GM12878 (cell line): Measurements from ENCODE around the gene SMG6. TPM values are rescaled to one million over a fixed set of nuclear protein-coding genes. Genes with fewer than 3 reads are reported as not detected.

Experiments used
- ATAC-seq: fragments of 200-7000 bp; cut with Tn5 transposase; 3 replicates; pipeline ENCODE4 v1.9.1; 2020; ENCODE audit warnings: mild to moderate bottlenecking, moderate library complexity
- BruUV-seq: library from RNA; stranded (reverse); fragments of 400-500 nt; replicated peaks from 2 replicates; lab custom pipeline; 2021; lab: Mats Ljungman, UMichigan
- CTCF ChIA-PET: fragments of 300-600 bp; sonication (Branson Sonifier 250); formaldehyde crosslinking; extraction: SDS; loops from one replicate; lab custom pipeline; 2021; ENCODE audit warnings: inconsistent platforms; lab: Yijun Ruan, JAX
- POLR2A ChIA-PET: fragments of 350-600 bp; formaldehyde crosslinking; extraction: SDS; loops from one replicate; lab custom pipeline; 2021; ENCODE audit warnings: inconsistent platforms; lab: Charles Lee
- RAD21 ChIA-PET: fragments of 300-600 bp; sonication (Branson Sonifier 250); formaldehyde crosslinking; loops from one replicate; lab custom pipeline; 2023; ENCODE audit warnings: antibody characterized with exemption; ENCODE audit not compliant: unreplicated experiment; lab: Charles Lee
- SMC1A ChIA-PET: fragments of 300-600 bp; sonication (Branson Sonifier 250); formaldehyde crosslinking; loops from one replicate; lab custom pipeline; 2023; ENCODE audit not compliant: unreplicated experiment, uncharacterized antibody; lab: Charles Lee
- DNase-seq: peaks from one replicate; pipeline ENCODE4 v3.0.0-alpha.2; 2011; ENCODE audit warnings: low read depth, low spot score
- FAIRE-seq: peaks from 3 replicates; lab custom pipeline; 2011; peaks lifted over from hg19 to GRCh38; lab: Jason Lieb, UNC
- H2AFZ ChIP-seq: 2 replicates; pipeline ENCODE4 v1.6.0; 2011; ENCODE audit warnings: low read depth, low read length, control low read depth; ENCODE audit not compliant: control insufficient read depth
- H3K27ac ChIP-seq: 2 replicates; pipeline ENCODE4 v1.5.1; 2011; ENCODE audit warnings: control low read depth; ENCODE audit not compliant: control insufficient read depth, insufficient read depth
- H3K27me3 ChIP-seq, 2 experiments: replicated peaks in 1 of 2; 2 replicates each; pipeline versions ENCODE4 v1.6.0 to v1.6.1; 2011; ENCODE audit warnings: low read length in 1 of 2; ENCODE audit not compliant: control insufficient read depth in 2 of 2, insufficient read depth in 2 of 2
- H3K36me3 ChIP-seq, 2 experiments: 2 replicates each; pipeline ENCODE4 v1.5.1; 2011; ENCODE audit warnings: low read length in 1 of 2; ENCODE audit not compliant: control insufficient read depth in 2 of 2, insufficient read depth in 2 of 2
- H3K4me1 ChIP-seq: 2 replicates; pipeline ENCODE4 v1.6.1; 2011; ENCODE audit warnings: mild to moderate bottlenecking, low read length, moderate library complexity, mixed read lengths; ENCODE audit not compliant: control insufficient read depth, insufficient read depth
- H3K4me2 ChIP-seq: 2 replicates; pipeline ENCODE4 v1.6.0; 2011; ENCODE audit warnings: control low read depth; ENCODE audit not compliant: control insufficient read depth, insufficient read depth
- H3K4me3 ChIP-seq: fragments of 200-600 bp; sonication (generic); 2 replicates; pipeline ENCODE4 v1.5.1; 2016
- H3K79me2 ChIP-seq: 2 replicates; pipeline ENCODE4 v1.6.0; 2011; ENCODE audit warnings: low read length; ENCODE audit not compliant: control insufficient read depth, insufficient read depth
- H3K9ac ChIP-seq: 2 replicates; pipeline ENCODE4 v1.8.0; 2011; ENCODE audit warnings: low read length, control low read depth, mixed read lengths; ENCODE audit not compliant: control insufficient read depth, insufficient read depth
- H3K9me3 ChIP-seq: replicated peaks from 3 replicates; pipeline ENCODE4 v1.5.1; 2011; ENCODE audit warnings: mild to moderate bottlenecking, low read length; ENCODE audit not compliant: control insufficient read depth, insufficient read depth
- H4K20me1 ChIP-seq: 2 replicates; pipeline ENCODE4 v1.6.0; 2011; ENCODE audit not compliant: control insufficient read depth, insufficient read depth
- CBX5 ChIP-seq: sonication (generic); IDR thresholded peaks from 2 replicates; pipeline ENCODE4 v1.6.1; 2016; ENCODE audit warnings: low read depth, moderate library complexity, mild to moderate bottlenecking, inconsistent platforms
- CHD4 ChIP-seq: fragments of 200-600 bp; sonication (generic); IDR thresholded peaks from 2 replicates; pipeline ENCODE4 v1.6.1; 2016; ENCODE audit warnings: mild to moderate bottlenecking
- CREM ChIP-seq: IDR thresholded peaks from 2 replicates; pipeline ENCODE4 v1.6.1; 2014; ENCODE audit warnings: antibody characterized with exemption, low read depth
- GABPA ChIP-seq: IDR thresholded peaks from 2 replicates; pipeline ENCODE4 v1.6.1; 2014; ENCODE audit warnings: antibody characterized with exemption, low read depth, mild to moderate bottlenecking, inconsistent platforms
- MTA2 ChIP-seq: fragments of 450-650 bp; IDR thresholded peaks from 2 replicates; pipeline ENCODE4 v1.6.1; 2016; ENCODE audit warnings: low read depth, mild to moderate bottlenecking, moderate library complexity
- POU2F2 ChIP-seq: IDR thresholded peaks from 3 replicates; pipeline ENCODE4 v1.6.1; 2011; ENCODE audit warnings: low read depth, mild to moderate bottlenecking, low read length, borderline replicate concordance
- RBBP5 ChIP-seq: fragments of 200-600 bp; sonication (generic); conservative IDR thresholded peaks from 2 replicates; pipeline ENCODE4 v1.6.1; 2016
- SMARCA5 ChIP-seq: fragments of 450-650 bp; IDR thresholded peaks from 2 replicates; pipeline ENCODE4 v1.6.1; 2017; ENCODE audit warnings: mild to moderate bottlenecking
- SMC3 ChIP-seq: IDR thresholded peaks from 2 replicates; pipeline ENCODE4 v1.6.1; 2011; ENCODE audit warnings: low read length, improper control_type of control experiment, borderline replicate concordance
- WRNIP1 ChIP-seq: IDR thresholded peaks from 2 replicates; pipeline ENCODE4 v1.6.1; 2011; ENCODE audit warnings: low read depth, low read length, improper control_type of control experiment, borderline replicate concordance
- ZBED1 ChIP-seq: IDR thresholded peaks from 2 replicates; pipeline ENCODE4 v1.6.1; 2016; ENCODE audit warnings: borderline replicate concordance
- ZZZ3 ChIP-seq: IDR thresholded peaks from 2 replicates; pipeline ENCODE4 v1.6.1; 2011; ENCODE audit warnings: low read depth; ENCODE audit not compliant: control insufficient read depth, insufficient read length
- WGBS: methylation state at CpG from one replicate; pipeline ENCODE4 v1.1.6; 2016; ENCODE audit warnings: low lambda C conversion rate; ENCODE audit not compliant: insufficient replicate concordance, insufficient coverage; ENCODE audit errors: missing lambda C conversion rate; 5-methylcytosine and 5-hydroxymethylcytosine counted together
- in situ Hi-C: fragments of 300-500 bp; cut with MboI; formaldehyde crosslinking; loops from 9 replicates; pipeline ENCODE4 v1.14.3; 2018; ENCODE audit warnings: mixed read lengths
- intact Hi-C: fragments of 100-400 bp; cut with micrococcal nuclease; formaldehyde crosslinking; loops from one replicate; pipeline ENCODE4 v1.14.2; 2022; ENCODE audit not compliant: unreplicated experiment
- polyA plus RNA-seq, 11 experiments: library from polyadenylated mRNA; depleted of rRNA in 4 of 11; unstranded in 6 of 11; stranded (reverse) in 5 of 11; fragments of >200 nt; fragmentation: Nextera tagmentation in 4 of 11; fragmentation: Illumina TruSeq in 1 of 11; extraction: Ambion mirVana in 4 of 11; extraction: Trizol in 1 of 11; gene quantifications; 1 replicate in 1 of 11; 2 replicates in 10 of 11; pipeline versions ENCODE4 v1.2.1 to v1.2.3, GENCODE V29; 2011 to 2016; ENCODE audit warnings: inconsistent platforms in 2 of 11, missing spikeins in 2 of 11, low read depth in 1 of 11
- total RNA-seq, 4 experiments: library from RNA; depleted of rRNA in 3 of 4; stranded (reverse); fragments of >200 nt in 3 of 4; fragmentation: Illumina TruSeq in 1 of 4; extraction: Trizol in 1 of 4; gene quantifications; 2 replicates each; pipeline versions ENCODE4 v1.2.1 to v1.2.3, GENCODE V29; 2013 to 2021
- TF ChIP-seq, protein P1 (sequence below): IDR thresholded peaks from 2 replicates; pipeline ENCODE4 v1.6.1; 2012; ENCODE audit warnings: low read depth, low read length, improper control_type of control experiment
- TF ChIP-seq, protein P2 (sequence below): IDR thresholded peaks from 2 replicates; pipeline ENCODE4 v1.6.1; 2011; ENCODE audit warnings: mild to moderate bottlenecking, low read depth, low read length, moderate library complexity; ENCODE audit not compliant: insufficient replicate concordance

The SMG6 gene
- total and polyA plus RNA-seq, 10 of the 15 experiments (the other 5 are each of a cell fraction or from before 2014, with no cell fraction given) = 0.58 to 28.7 (median 15.7) TPM

GRCh38 chr17:2267354-2267753 is 36.2 kb downstream of the SMG6 start:
- RAD21 ChIA-PET = interaction anchor here (0.7 to 7.2 kb wide), 15 partner anchors 9 to 213 kb away, joined by 3 to 61 read pairs (median 5); partner anchors contain the start of gene HIC1
- no peaks in the 10 kb centered on the region for H3K27me3 ChIP-seq
- peak overlapping the region; percentile 72 for H3K4me2 ChIP-seq
- H3K79me2 ChIP-seq = peaks cover 26% of the 10 kb centered on the region
- no TSS peak for BruUV-seq
- FAIRE-seq = no peak
- in situ Hi-C loops = no loop called here
- H3K9me3 ChIP-seq = no peaks in the 10 kb centered on the region
- no peak for DNase-seq
- H4K20me1 ChIP-seq = no peaks in the 10 kb centered on the region
- SMC1A ChIA-PET = interaction anchor here (1.1 to 10.4 kb wide), 16 partner anchors 9 to 212 kb away, joined by 3 to 149 read pairs (median 8); partner anchors contain the start of gene HIC1
- WGBS = 82% methylated on average over 4 of the region's 4 CpGs
- peak overlapping the region; percentile 81 for H3K9ac ChIP-seq
- peaks cover 0 to 11% of the 10 kb centered on the region in 2 experiments for H3K36me3 ChIP-seq
- H3K4me1 ChIP-seq = peaks cover 50% of the 10 kb centered on the region
- POLR2A ChIA-PET = interaction anchor here (0.6 to 4.5 kb wide), 13 partner anchors 9 to 378 kb away, joined by 3 to 31 read pairs (median 6); no protein-coding TSS in a partner anchor
- no peak overlapping the region for H2AFZ ChIP-seq
- ATAC-seq = no peak
- TF ChIP-seq RBBP5 (no peak), CBX5 (0 out of 2 replicates have a peak, but pooled peaks have one; percentile 2)
- CTCF ChIA-PET = interaction anchor here (0.8 to 7.5 kb wide), 11 partner anchors 9 to 213 kb away, joined by 3 to 48 read pairs (median 9); partner anchors contain the start of gene HIC1
- H3K27ac ChIP-seq = peak overlapping the region; percentile 99
- intact Hi-C loops = loop anchor here (2.0 kb wide), 1 partner anchor 69 kb away; the partner anchor contains the start of genes SGSM2 and TSR1
- H3K4me3 ChIP-seq = no peak overlapping the region

DNA sequence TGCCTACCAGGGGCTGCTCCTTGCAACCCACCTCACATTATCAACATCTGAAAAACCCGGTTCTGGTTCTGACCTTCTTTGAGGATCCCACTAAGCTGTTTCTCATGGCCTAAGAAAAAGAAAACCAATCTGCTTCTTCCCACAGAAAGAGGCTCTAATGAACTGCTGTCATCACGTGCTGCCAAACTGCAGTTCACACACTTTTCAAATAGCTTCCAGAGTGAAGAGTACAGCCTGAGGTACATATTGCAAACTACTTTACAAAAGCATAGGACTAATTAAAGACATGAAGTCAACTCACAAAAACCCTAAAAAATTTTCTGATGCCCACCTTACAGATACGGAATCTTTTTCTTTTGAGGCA is 36.7 kb downstream of the SMG6 start:
- in situ Hi-C loops = no loop called here
- ChIA-PET POLR2A (interaction anchor here (0.6 to 4.5 kb wide), 13 partner anchors 8 to 378 kb away, joined by 3 to 31 read pairs (median 6); no protein-coding TSS in a partner anchor), SMC1A (interaction anchor here (0.5 to 10.4 kb wide), 17 partner anchors 9 to 212 kb away, joined by 3 to 149 read pairs (median 7); partner anchors contain the start of gene HIC1), RAD21 (interaction anchor here (0.7 to 7.2 kb wide), 14 partner anchors 9 to 212 kb away, joined by 3 to 61 read pairs (median 5); partner anchors contain the start of gene HIC1), CTCF (interaction anchor here (1.0 to 7.5 kb wide), 10 partner anchors 15 to 212 kb away, joined by 3 to 48 read pairs (median 8); partner anchors contain the start of gene HIC1)
- no peak for DNase-seq
- Histone ChIP-seq H4K20me1 (no peaks in the 10 kb centered on the region), H3K4me3 (no peak overlapping the region), H3K9ac (peak overlapping the region; percentile 81), H3K9me3 (no peaks in the 10 kb centered on the region), H3K27me3 (no peaks in the 10 kb centered on the region), H2AFZ (peak overlapping the region; percentile 35), H3K4me1 (peaks cover 55% of the 10 kb centered on the region), H3K79me2 (peaks cover 31% of the 10 kb centered on the region), H3K36me3 (peaks cover 0 to 11% of the 10 kb centered on the region in 2 experiments; a peak in 3 of 4 replicates), H3K4me2 (peak overlapping the region; percentile 72), H3K27ac (peak overlapping the region; percentile 99)
- no peak for FAIRE-seq
- peak; percentile 34 for ATAC-seq
- intact Hi-C loops = loop anchor here (2.0 kb wide), 1 partner anchor 70 kb away; the partner anchor contains the start of genes SGSM2 and TSR1
- WGBS = 0% methylated on average over 3 of the region's 3 CpGs
- BruUV-seq = no TSS peak
- TF ChIP-seq ZBED1 (no peak), WRNIP1 (no peak), SMARCA5 (no peak), CHD4 (no peak), CREM (no peak), SMC3 (peak; percentile 3; the same call in 1 of the 2 replicates), ZZZ3 (no peak), MTA2 (peak; percentile 42; the same call in 1 of the 2 replicates), POU2F2 (peak; percentile 15; the same call in 1 of the 3 replicates), GABPA (no peak)
- TF ChIP-seq, protein P1, sequence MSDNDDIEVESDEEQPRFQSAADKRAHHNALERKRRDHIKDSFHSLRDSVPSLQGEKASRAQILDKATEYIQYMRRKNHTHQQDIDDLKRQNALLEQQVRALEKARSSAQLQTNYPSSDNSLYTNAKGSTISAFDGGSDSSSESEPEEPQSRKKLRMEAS = peak; percentile 47; the same call in 1 of the 2 replicates
- TF ChIP-seq, protein P2, sequence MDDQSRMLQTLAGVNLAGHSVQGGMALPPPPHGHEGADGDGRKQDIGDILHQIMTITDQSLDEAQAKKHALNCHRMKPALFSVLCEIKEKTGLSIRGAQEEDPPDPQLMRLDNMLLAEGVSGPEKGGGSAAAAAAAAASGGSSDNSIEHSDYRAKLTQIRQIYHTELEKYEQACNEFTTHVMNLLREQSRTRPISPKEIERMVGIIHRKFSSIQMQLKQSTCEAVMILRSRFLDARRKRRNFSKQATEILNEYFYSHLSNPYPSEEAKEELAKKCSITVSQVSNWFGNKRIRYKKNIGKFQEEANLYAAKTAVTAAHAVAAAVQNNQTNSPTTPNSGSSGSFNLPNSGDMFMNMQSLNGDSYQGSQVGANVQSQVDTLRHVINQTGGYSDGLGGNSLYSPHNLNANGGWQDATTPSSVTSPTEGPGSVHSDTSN = no peak
